Measurements from ENCODE around the gene RRP8. TPM values are rescaled to one million over a fixed set of nuclear protein-coding genes. Genes with fewer than 3 reads are reported as not detected.

Gene RRP8
- total RNA-seq, 1 donor from 2014 or later: 23.9 TPM

- Mint-ChIP-seq H3K27ac (ENCODE audit: unreplicated experiment) (no peak overlapping the region), H3K4me1 (ENCODE audit: low read depth, unreplicated experiment) (no peaks in the 10 kb centered on the region), H3K4me3 (ENCODE audit: unreplicated experiment) (no peak overlapping the region), H3K9me3 (ENCODE audit: unreplicated experiment) (peaks cover 16% of the 10 kb centered on the region), H3K36me3 (ENCODE audit: low read depth, unreplicated experiment) (peaks cover 25% of the 10 kb centered on the region), H3K27me3 (ENCODE audit: low read depth, unreplicated experiment) (no peaks in the 10 kb centered on the region)
- Histone ChIP-seq H3K4me3 (ENCODE audit: insufficient read depth, low read depth, low read length) (no peak overlapping the region), H4K20me1 (ENCODE audit: insufficient read depth, low read length) (no peaks in the 10 kb centered on the region), H3K9me3 (ENCODE audit: insufficient read depth, low read depth, low read length) (peaks cover 3% of the 10 kb centered on the region), H3K27ac (ENCODE audit: low read depth, low read length) (no peak overlapping the region), H3K79me2 (ENCODE audit: insufficient read depth, low read length) (peaks cover 2% of the 10 kb centered on the region), H3K9ac (ENCODE audit: low read length) (no peak overlapping the region), H3K4me2 (ENCODE audit: low read length) (no peak overlapping the region), H3K27me3 (ENCODE audit: insufficient read depth, low read length) (no peaks in the 10 kb centered on the region), H2AFZ (ENCODE audit: low read depth, low read length) (no peak overlapping the region), H3K4me1 (ENCODE audit: insufficient read depth, low read length) (no peaks in the 10 kb centered on the region), H3K36me3 (ENCODE audit: insufficient read depth, low read length) (peaks cover 12% of the 10 kb centered on the region)
- FAIRE-seq: no peak
- no peak for DNase-seq (ENCODE audit: low read depth)
- TF ChIP-seq, protein P1, sequence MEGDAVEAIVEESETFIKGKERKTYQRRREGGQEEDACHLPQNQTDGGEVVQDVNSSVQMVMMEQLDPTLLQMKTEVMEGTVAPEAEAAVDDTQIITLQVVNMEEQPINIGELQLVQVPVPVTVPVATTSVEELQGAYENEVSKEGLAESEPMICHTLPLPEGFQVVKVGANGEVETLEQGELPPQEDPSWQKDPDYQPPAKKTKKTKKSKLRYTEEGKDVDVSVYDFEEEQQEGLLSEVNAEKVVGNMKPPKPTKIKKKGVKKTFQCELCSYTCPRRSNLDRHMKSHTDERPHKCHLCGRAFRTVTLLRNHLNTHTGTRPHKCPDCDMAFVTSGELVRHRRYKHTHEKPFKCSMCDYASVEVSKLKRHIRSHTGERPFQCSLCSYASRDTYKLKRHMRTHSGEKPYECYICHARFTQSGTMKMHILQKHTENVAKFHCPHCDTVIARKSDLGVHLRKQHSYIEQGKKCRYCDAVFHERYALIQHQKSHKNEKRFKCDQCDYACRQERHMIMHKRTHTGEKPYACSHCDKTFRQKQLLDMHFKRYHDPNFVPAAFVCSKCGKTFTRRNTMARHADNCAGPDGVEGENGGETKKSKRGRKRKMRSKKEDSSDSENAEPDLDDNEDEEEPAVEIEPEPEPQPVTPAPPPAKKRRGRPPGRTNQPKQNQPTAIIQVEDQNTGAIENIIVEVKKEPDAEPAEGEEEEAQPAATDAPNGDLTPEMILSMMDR (IDR thresholded peaks at IDR 0.05; ENCODE audit: insufficient read depth, low read depth, low read length): no peak
- no peak for TF ChIP-seq EZH2 (IDR thresholded peaks at IDR 0.05; ENCODE audit: insufficient read depth, low read length)
Measured at GRCh38 chr11:6588018-6588417, 15.4 kb downstream of the RRP8 start.

- no peak overlapping the region for H3K4me3 Mint-ChIP-seq (ENCODE audit: unreplicated experiment)
- H3K4me1 ChIP-seq (ENCODE audit: insufficient read depth, low read length): no peaks in the 10 kb centered on the region
- H3K27ac ChIP-seq (ENCODE audit: low read depth, low read length): no peak overlapping the region
- H4K20me1 ChIP-seq (ENCODE audit: insufficient read depth, low read length): no peaks in the 10 kb centered on the region
- H2AFZ ChIP-seq (ENCODE audit: low read depth, low read length): no peak overlapping the region
- DNase-seq (ENCODE audit: low read depth) (no peak), FAIRE-seq (no peak)
- H3K9me3 ChIP-seq (ENCODE audit: insufficient read depth, low read depth, low read length): peaks cover 3% of the 10 kb centered on the region
- H3K27me3 Mint-ChIP-seq (ENCODE audit: low read depth, unreplicated experiment): no peaks in the 10 kb centered on the region
- peaks cover 21% of the 10 kb centered on the region for H3K36me3 Mint-ChIP-seq (ENCODE audit: low read depth, unreplicated experiment)
- no peak overlapping the region for H3K9ac ChIP-seq (ENCODE audit: low read length)
- no peak overlapping the region for H3K27ac Mint-ChIP-seq (ENCODE audit: unreplicated experiment)
- peaks cover 17% of the 10 kb centered on the region for H3K9me3 Mint-ChIP-seq (ENCODE audit: unreplicated experiment)
- no peaks in the 10 kb centered on the region for H3K27me3 ChIP-seq (ENCODE audit: insufficient read depth, low read length)
- peaks cover 7% of the 10 kb centered on the region for H3K79me2 ChIP-seq (ENCODE audit: insufficient read depth, low read length)
- no peak overlapping the region for H3K4me3 ChIP-seq (ENCODE audit: insufficient read depth, low read depth, low read length)
- H3K36me3 ChIP-seq (ENCODE audit: insufficient read depth, low read length): peaks cover 8% of the 10 kb centered on the region
- no peak overlapping the region for H3K4me2 ChIP-seq (ENCODE audit: low read length)
- no peaks in the 10 kb centered on the region for H3K4me1 Mint-ChIP-seq (ENCODE audit: low read depth, unreplicated experiment)
- no peak for TF ChIP-seq EZH2 (IDR thresholded peaks at IDR 0.05; ENCODE audit: insufficient read depth, low read length)
- TF ChIP-seq, protein P1 (IDR thresholded peaks at IDR 0.05; ENCODE audit: insufficient read depth, low read depth, low read length): no peak
Measured at GRCh38 chr11:6587360-6587953, 16.0 kb downstream of the RRP8 start.
